Stromal cell of bone marrow (primary cell): ENCODE data around the gene ADAMTS2.

Experiments
- DNase-seq: peaks from one replicate; pipeline ENCODE4 v3.0.0-alpha.2; 2012; ENCODE audit warnings: low read depth

Gene ADAMTS2

GRCh38 chr5:179278546-179278945 is 66.7 kb downstream of the ADAMTS2 start:
- no peak for DNase-seq

- DNase-seq: no peak
Measured at GRCh38 chr5:179278119-179278518, 67.1 kb downstream of the ADAMTS2 start.

GRCh38 chr5:179276838-179277395 is 68.3 kb downstream of the ADAMTS2 start:
- DNase-seq: no peak

GRCh38 chr5:179275941-179276837 is 69.1 kb downstream of the ADAMTS2 start:
- peak; percentile 97 for DNase-seq

DNA sequence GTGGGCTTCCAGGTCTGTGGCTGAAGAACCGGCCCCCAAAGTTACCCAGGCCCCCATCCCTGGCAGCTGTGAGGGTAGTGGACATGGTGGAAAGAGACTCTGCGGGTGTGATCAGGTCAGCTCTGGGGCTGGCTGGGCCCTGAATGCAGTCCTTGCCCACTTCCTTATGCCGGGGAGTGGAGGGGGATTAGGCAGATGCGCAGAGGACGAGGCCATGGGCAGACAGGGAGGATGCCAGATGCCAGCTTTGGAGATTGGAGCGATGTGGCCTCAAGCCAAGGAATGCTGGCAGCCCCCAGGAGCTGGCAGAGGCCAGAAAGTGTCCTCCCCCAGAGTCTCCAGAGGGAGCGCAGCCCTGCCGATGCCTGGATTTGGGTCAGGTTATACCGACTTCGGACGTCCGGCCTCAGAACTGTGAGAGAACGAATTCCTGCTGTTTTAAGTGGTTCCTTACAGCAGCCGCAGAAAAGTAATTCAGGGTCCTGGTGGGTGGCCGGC is 69.8 kb downstream of the ADAMTS2 start:
- no peak for DNase-seq

DNA sequence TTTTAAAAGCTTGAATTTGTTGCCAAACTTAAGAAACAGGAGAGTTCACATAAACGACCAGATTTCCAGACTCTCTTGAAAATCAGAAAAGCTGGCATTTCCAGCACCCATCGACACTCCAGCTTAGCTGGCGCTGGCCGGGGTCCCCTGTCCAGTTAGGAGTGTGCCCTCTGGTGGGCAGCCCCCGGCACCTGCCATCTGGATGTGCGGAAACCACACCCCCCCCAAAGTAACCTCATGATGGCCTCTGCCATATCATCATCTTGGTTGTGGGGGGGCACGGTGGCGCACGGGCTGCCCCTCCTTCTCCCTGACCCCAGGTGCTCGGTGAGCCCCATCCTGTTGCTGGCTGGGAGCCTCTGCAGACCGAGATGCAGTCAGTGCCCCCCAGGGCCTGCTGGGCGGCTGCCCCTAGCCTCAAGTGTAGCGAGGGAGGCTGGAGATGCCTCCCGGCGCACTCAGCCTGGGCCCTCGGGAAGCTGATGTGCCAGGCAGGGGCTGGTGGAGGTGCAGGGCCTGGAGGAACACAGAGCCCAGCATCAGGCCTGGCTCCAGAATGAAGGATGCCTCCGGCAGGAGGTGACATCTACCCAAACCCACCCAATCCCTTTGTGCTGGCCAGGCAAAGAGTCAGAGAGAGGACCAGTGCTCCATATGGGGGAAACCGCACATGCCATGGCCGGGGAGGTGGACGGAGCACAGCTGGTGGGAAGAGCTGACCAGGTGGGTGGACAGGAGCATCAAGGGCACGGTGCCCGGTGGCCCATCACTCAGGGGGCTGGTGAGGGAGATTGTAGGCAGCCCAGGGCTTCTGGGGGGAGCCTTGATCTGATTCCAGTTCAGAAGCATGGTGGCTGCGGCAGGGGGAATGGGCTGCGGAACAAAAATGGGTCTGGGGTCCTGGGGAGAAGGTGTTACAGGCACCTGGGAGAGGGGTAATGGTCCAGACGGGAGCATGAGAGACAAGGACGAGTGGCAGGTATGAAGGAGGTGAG is 70.6 kb downstream of the ADAMTS2 start:
- DNase-seq: no peak

DNA sequence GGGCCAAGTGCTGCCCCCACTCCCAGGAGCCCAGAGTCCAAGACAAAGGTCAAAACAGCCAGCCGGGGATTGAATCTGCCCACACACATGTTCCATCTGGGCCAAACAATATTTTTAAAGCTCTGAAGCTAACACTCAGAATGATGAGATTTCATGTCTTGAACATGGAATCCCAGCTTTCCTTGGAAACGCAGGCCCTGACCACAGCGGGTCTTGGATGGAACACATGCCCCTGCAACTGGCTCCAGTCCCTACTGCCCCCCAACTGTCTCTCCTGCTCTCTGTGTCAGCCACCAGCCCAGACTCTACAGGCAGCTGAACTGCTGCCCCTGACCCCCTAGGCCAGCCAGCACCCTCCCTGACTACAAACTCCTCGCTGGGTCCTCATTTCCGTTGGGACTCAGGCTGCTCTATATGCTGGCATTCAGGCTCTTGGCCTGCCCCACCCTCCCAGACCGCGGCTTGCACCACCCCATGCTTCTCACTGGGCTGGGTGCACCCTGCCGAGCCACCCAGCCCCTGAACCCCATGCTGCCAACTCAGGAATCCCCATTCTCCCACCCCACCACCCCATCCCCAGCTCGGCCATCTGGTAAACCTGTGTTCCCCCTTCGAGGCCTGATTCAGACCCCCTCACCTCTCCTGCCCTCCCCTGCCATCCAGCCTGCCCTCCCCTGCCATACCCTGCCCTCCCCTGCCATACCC is 71.7 kb downstream of the ADAMTS2 start:
- no peak for DNase-seq

DNA sequence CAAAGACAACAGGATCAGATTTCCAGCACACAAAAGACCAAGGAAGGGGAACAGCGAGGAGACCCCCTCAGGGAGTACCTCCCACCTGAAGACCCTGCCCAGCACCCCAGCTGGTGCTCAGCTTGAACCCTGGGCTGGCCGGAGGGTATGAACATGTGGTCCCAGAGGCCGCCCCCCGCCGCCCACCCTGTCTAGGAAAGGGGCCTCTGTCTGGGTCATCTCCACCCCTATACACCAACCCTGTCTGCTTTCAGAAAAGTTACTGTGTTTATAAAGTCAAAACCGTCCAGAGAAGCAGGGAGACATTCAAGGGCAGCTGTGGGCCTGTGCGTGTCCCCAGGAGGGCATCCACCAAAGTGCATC is 72.2 kb downstream of the ADAMTS2 start:
- no peak for DNase-seq

DNA sequence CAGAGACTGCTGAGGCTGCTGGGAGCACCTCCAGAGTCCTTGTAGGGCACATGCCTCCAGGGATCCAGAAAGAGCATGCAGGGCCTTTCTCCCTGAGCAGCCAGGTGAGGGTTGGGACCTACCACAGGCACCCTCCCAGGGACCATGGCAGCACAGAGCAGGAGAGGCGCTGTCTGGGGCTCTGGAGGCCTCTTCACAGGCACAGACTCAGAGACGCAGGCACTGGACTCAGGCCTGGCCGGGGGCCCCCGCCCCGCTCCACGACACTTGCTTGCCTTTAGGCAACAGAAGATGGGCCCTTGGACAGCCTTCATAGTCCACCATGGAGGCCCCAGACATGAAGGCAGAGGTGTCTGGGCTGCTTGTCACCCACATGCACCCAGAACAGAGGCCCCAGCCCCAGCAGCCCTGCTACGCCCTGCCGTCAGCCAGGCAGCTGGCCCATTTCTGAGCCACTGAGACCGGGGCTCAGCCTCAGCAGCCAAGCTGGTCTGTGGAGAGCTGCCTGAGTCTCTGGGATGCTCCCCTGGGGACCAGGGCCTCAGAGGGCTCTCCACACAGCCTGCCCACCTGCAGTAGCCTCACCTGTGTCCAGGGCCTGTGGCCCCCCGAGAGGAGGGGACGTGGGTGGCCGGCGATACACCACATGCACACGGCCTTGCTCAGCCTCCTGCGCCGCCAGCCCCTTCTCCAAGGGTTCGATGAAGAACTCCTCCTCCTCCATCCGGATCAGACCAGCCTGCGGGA is 72.8 kb downstream of the ADAMTS2 start:
- no peak for DNase-seq

DNA sequence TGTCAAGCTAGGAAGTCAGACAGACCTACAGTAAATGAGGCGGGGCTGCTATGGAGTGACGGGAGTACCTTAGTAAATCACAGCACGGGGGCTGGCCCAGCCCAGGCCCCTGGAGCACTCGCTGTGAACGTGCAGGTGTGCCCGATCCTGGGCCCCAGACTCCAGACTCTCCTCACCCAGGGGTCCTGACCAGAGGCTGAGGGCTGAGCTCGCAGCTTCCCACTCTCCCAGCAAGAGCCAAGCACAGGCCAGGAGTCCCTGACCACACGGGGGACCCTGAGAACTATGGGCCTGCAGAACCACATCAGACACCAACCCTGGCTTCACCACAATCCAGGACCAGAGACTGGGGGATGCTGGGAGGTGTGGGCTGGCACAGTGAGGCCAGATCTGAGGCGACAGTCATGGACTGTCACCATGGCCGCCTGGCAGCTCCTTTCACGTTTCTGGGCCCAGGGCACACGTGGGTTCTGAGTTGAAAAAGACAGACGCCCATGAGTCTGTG is 73.4 kb downstream of the ADAMTS2 start:
- no peak for DNase-seq

- no peak for DNase-seq
Measured at GRCh38 chr5:179271428-179271734, 73.9 kb downstream of the ADAMTS2 start.

- DNase-seq: no peak
Measured at GRCh38 chr5:179270581-179271427, 74.5 kb downstream of the ADAMTS2 start.

DNA sequence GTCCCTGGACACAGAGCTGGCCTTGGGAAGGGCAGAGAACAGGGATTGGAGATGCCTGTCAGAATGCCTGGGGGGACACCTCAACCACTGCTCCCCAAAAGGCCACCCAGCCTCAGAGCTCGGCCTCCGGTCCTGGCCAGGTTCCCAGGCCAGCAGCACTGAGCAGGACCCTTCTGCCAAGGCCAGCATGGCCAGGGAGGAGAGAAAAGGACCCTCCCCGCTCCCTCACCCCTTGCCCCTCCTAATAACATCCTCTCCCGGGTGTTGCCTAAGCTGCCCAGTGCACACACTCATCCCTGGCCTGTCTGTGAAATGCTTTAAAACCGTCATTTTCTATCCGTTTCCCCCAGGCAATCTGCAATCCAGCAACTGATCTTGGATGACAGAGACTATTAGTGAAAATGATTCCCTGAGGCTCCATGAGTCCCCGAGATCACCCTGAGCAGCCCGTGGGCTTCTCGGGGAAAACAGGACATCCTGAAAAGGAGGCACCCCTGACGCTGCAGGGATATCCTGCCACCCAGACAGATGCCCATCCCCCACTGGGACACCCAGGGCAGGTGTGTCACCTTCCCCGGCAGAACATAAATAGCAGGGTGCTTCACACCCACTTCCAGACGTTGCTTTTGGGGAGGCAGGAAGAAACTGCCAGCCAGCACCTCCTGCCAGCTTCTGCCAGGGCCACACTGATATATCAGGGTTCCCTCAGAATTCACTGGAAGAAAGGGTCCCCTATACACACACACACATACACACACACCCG is 75.3 kb downstream of the ADAMTS2 start:
- DNase-seq: no peak

- DNase-seq: no peak
Measured at GRCh38 chr5:179268966-179269693, 76.1 kb downstream of the ADAMTS2 start.

DNA sequence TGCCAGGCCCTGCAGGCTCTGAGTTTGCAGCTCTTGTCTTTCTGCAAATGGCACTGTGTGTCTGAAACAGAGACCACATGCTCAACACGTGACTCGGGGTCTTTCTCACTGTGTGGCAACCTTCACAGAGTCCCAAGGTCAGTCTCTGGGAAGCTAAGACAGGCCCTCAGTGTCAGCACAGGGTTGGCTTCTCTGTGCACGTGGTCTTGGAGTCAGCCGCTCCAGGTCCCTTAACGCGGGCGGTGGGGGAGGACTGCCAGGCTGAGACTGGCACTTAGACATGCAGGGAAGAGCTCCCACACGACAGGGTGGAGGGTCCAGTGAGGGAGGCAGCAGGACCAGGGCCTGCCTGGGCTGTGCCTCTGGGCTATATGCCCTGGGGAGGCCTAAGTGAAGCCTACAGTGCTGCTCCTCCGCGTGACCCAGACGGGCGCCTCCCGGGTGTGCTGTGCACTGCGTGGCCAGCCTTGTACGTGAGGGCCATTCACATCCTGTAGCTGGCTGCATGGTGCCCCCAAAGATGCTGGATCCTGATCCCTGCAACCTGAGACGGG is 76.8 kb downstream of the ADAMTS2 start:
- no peak for DNase-seq

GRCh38 chr5:179267671-179268083 is 77.6 kb downstream of the ADAMTS2 start:
- DNase-seq: no peak

GRCh38 chr5:179267071-179267670 is 78.1 kb downstream of the ADAMTS2 start:
- no peak for DNase-seq
